ENCODE measurements around the gene ARHGEF9.

DNA sequence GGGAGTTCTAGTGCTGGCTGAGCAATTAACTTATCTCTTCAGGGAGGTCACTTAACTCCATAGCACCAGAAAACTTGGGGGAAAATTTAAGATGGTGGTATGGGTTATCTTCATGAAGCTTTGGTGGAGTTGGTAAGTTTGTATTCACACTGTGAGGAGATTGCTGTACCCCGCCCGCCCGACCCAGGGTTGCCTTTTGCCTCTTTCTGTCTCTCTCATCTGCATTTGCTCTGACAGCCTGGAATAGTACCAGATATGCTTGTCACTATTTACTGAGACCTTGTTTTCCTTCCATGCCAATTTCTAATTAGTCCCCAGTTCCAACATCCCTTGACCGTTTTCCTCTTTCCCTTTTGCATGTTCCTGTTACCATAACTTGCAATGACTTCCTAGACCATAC, 33.1 kb upstream of the ARHGEF9 start:
- TF ChIP-seq, protein P1, sequence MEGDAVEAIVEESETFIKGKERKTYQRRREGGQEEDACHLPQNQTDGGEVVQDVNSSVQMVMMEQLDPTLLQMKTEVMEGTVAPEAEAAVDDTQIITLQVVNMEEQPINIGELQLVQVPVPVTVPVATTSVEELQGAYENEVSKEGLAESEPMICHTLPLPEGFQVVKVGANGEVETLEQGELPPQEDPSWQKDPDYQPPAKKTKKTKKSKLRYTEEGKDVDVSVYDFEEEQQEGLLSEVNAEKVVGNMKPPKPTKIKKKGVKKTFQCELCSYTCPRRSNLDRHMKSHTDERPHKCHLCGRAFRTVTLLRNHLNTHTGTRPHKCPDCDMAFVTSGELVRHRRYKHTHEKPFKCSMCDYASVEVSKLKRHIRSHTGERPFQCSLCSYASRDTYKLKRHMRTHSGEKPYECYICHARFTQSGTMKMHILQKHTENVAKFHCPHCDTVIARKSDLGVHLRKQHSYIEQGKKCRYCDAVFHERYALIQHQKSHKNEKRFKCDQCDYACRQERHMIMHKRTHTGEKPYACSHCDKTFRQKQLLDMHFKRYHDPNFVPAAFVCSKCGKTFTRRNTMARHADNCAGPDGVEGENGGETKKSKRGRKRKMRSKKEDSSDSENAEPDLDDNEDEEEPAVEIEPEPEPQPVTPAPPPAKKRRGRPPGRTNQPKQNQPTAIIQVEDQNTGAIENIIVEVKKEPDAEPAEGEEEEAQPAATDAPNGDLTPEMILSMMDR (IDR thresholded peaks at IDR 0.05): no peak
- TF ChIP-seq POLR2A (IDR thresholded peaks at IDR 0.05): no peak
